ENCODE data around the gene GGNBP2. TPM values are rescaled to one million over a fixed set of nuclear protein-coding genes. Genes with fewer than 3 reads are reported as not detected.
A peak's percentile ranks its signal among the peaks of the same experiment; 100 is the strongest.

GGNBP2 gene
- total and polyA plus RNA-seq, 2 experiments from 2014 or later = 40.1 to 51.5 TPM

- peaks cover 4% of the 10 kb centered on the region; the same call in 1 of the 2 replicates for H4K20me1 ChIP-seq (ENCODE audit: insufficient read depth)
- no peak overlapping the region for H3K4me2 ChIP-seq (ENCODE audit: unreplicated experiment)
- DNase-seq = no peak
- 96 to 98% methylated on average over 4 of the region's 4 CpGs for WGBS, 2 experiments (ENCODE audit: low coverage in 1 of 2, low lambda C conversion rate in 2 of 2, missing lambda C conversion rate in 2 of 2)
- H3K4me3 ChIP-seq = no peak overlapping the region
- H3K27ac ChIP-seq = no peak overlapping the region
- in situ Hi-C loops (cut with MboI) = no loop called here
- no peaks in the 10 kb centered on the region for H3K27me3 ChIP-seq (replicated peaks; ENCODE audit: insufficient read depth)
- TF ChIP-seq EZH2 (IDR thresholded peaks at IDR 0.05; ENCODE audit: insufficient read depth, poor library complexity, severe bottlenecking) (no peak), EZH2phosphoT487 (IDR thresholded peaks at IDR 0.05; ENCODE audit: insufficient read depth, low read depth) (no peak)
- no peak overlapping the region for H3K9ac ChIP-seq
- H3K4me1 ChIP-seq (ENCODE audit: insufficient read depth) = no peaks in the 10 kb centered on the region
- peaks cover 66% of the 10 kb centered on the region for H3K36me3 ChIP-seq (ENCODE audit: low read depth)
- peaks cover 100% of the 10 kb centered on the region for H3K79me2 ChIP-seq (ENCODE audit: insufficient read depth)
- peaks cover 11% of the 10 kb centered on the region; the same call in 1 of the 2 replicates for H3F3A ChIP-seq (ENCODE audit: insufficient read depth)
- no peaks in the 10 kb centered on the region for H3K9me3 ChIP-seq (ENCODE audit: low read depth)
- no peaks in the 10 kb centered on the region for H3K9me2 ChIP-seq (ENCODE audit: insufficient read depth)
- H2AFZ ChIP-seq = no peak overlapping the region
Measured at GRCh38 chr17:36566081-36566480, 21.4 kb downstream of the GGNBP2 start.

- Histone ChIP-seq H3K36me3 (ENCODE audit: low read depth) (peaks cover 60% of the 10 kb centered on the region), H2AFZ (no peak overlapping the region), H3K9me3 (ENCODE audit: low read depth) (no peaks in the 10 kb centered on the region), H3K27ac (no peak overlapping the region), H3F3A (ENCODE audit: insufficient read depth) (peaks cover 39% of the 10 kb centered on the region), H3K9me2 (ENCODE audit: insufficient read depth) (no peaks in the 10 kb centered on the region), H3K4me2 (ENCODE audit: unreplicated experiment) (no peak overlapping the region), H3K4me1 (ENCODE audit: insufficient read depth) (peaks cover 13% of the 10 kb centered on the region), H4K20me1 (ENCODE audit: insufficient read depth) (peaks cover 14% of the 10 kb centered on the region; the same call in 1 of the 2 replicates), H3K79me2 (ENCODE audit: insufficient read depth) (peaks cover 95% of the 10 kb centered on the region), H3K9ac (no peak overlapping the region), H3K27me3 (replicated peaks; ENCODE audit: insufficient read depth) (no peaks in the 10 kb centered on the region), H3K4me3 (no peak overlapping the region)
- in situ Hi-C loops (cut with MboI) = no loop called here
- WGBS, 2 experiments (ENCODE audit: low coverage in 1 of 2, low lambda C conversion rate in 2 of 2, missing lambda C conversion rate in 2 of 2) = 86 to 89% methylated on average over 12 of the region's 12 CpGs
- TF ChIP-seq EZH2 (IDR thresholded peaks at IDR 0.05; ENCODE audit: insufficient read depth, poor library complexity, severe bottlenecking) = no peak
- no peak for TF ChIP-seq EZH2phosphoT487 (IDR thresholded peaks at IDR 0.05; ENCODE audit: insufficient read depth, low read depth)
- DNase-seq = no peak
Measured at GRCh38 chr17:36575028-36575427, 30.3 kb downstream of the GGNBP2 start.

DNA sequence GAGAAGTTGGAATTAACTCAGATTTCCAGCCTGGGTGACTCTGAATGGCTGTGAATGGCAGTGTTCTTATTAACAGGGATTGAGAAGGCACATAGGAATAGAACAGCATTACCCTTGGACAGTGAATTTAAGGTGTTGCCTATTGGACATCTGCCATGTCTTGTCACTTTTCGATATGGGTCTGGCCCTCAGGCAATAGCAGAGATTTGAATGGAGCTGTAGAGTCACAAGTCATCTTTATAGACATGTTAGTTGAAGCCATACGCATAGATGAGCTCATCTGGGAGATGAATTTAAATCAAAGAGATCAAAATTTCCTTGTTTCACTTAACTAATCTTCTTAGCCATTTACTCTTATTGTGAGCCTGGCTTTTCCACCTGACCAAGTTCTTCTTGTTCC lies 32.1 kb downstream of the GGNBP2 start:
- no peak for DNase-seq
- TF ChIP-seq EZH2phosphoT487 (IDR thresholded peaks at IDR 0.05; ENCODE audit: insufficient read depth, low read depth) (no peak), EZH2 (IDR thresholded peaks at IDR 0.05; ENCODE audit: insufficient read depth, poor library complexity, severe bottlenecking) (no peak)
- in situ Hi-C loops (cut with MboI) = no loop called here
- Histone ChIP-seq H3F3A (ENCODE audit: insufficient read depth) (peaks cover 38% of the 10 kb centered on the region), H3K36me3 (ENCODE audit: low read depth) (peaks cover 66% of the 10 kb centered on the region), H3K27ac (no peak overlapping the region), H4K20me1 (ENCODE audit: insufficient read depth) (peaks cover 14% of the 10 kb centered on the region; the same call in 1 of the 2 replicates), H3K9me2 (ENCODE audit: insufficient read depth) (no peaks in the 10 kb centered on the region), H3K27me3 (replicated peaks; ENCODE audit: insufficient read depth) (no peaks in the 10 kb centered on the region), H3K4me2 (ENCODE audit: unreplicated experiment) (no peak overlapping the region), H2AFZ (no peak overlapping the region), H3K4me1 (ENCODE audit: insufficient read depth) (peaks cover 13% of the 10 kb centered on the region), H3K4me3 (no peak overlapping the region), H3K9ac (no peak overlapping the region), H3K79me2 (ENCODE audit: insufficient read depth) (peaks cover 95% of the 10 kb centered on the region), H3K9me3 (ENCODE audit: low read depth) (no peaks in the 10 kb centered on the region)
- 74 to 77% methylated on average over 2 of the region's 2 CpGs for WGBS, 2 experiments (ENCODE audit: low coverage in 1 of 2, low lambda C conversion rate in 2 of 2, missing lambda C conversion rate in 2 of 2)

- Histone ChIP-seq H3K9me3 (ENCODE audit: low read depth) (no peaks in the 10 kb centered on the region), H3K79me2 (ENCODE audit: insufficient read depth) (peaks cover 95% of the 10 kb centered on the region), H2AFZ (no peak overlapping the region), H3K27ac (peak overlapping the region; percentile 15; the same call in 1 of the 2 replicates), H3K4me1 (ENCODE audit: insufficient read depth) (peaks cover 13% of the 10 kb centered on the region), H3K9ac (no peak overlapping the region), H3F3A (ENCODE audit: insufficient read depth) (peaks cover 27% of the 10 kb centered on the region), H4K20me1 (ENCODE audit: insufficient read depth) (peaks cover 14% of the 10 kb centered on the region; the same call in 1 of the 2 replicates), H3K9me2 (ENCODE audit: insufficient read depth) (no peaks in the 10 kb centered on the region), H3K27me3 (replicated peaks; ENCODE audit: insufficient read depth) (no peaks in the 10 kb centered on the region), H3K36me3 (ENCODE audit: low read depth) (peaks cover 74% of the 10 kb centered on the region), H3K4me2 (ENCODE audit: unreplicated experiment) (no peak overlapping the region), H3K4me3 (no peak overlapping the region)
- in situ Hi-C loops (cut with MboI) = no loop called here
- 96 to 99% methylated on average over 2 of the region's 2 CpGs for WGBS, 2 experiments (ENCODE audit: low coverage in 1 of 2, low lambda C conversion rate in 2 of 2, missing lambda C conversion rate in 2 of 2)
- DNase-seq = peak; percentile 61
- TF ChIP-seq EZH2 (IDR thresholded peaks at IDR 0.05; ENCODE audit: insufficient read depth, poor library complexity, severe bottlenecking) (no peak), EZH2phosphoT487 (IDR thresholded peaks at IDR 0.05; ENCODE audit: insufficient read depth, low read depth) (no peak)
Measured at GRCh38 chr17:36578671-36579070, 34.0 kb downstream of the GGNBP2 start.

DNA sequence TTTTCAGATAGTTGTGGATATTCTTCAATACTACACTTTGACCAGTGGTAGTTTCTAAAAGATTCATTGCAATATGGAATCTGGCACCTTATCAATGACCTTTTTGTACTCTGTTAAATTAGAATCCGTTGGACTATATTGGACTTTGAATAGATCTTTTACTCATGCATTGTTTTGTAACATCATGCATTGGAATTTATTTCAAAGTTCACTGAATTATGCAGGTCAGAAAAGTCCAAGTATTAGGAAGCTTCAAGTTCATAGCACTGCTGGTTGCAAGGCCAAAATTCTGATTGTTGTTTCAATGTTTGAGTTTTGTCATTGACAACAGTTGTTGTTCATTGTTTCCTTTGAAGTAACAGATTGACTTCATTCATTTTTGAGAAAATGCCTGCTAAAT lies 39.1 kb downstream of the GGNBP2 start:
- Histone ChIP-seq H3K36me3 (ENCODE audit: low read depth) (peaks cover 95% of the 10 kb centered on the region), H3F3A (ENCODE audit: insufficient read depth) (peaks cover 37% of the 10 kb centered on the region), H3K9ac (no peak overlapping the region), H3K4me3 (no peak overlapping the region), H4K20me1 (ENCODE audit: insufficient read depth) (no peaks in the 10 kb centered on the region), H3K9me2 (ENCODE audit: insufficient read depth) (no peaks in the 10 kb centered on the region), H3K9me3 (ENCODE audit: low read depth) (no peaks in the 10 kb centered on the region), H3K27ac (no peak overlapping the region), H3K4me1 (ENCODE audit: insufficient read depth) (peaks cover 5% of the 10 kb centered on the region), H3K27me3 (replicated peaks; ENCODE audit: insufficient read depth) (no peaks in the 10 kb centered on the region), H3K4me2 (ENCODE audit: unreplicated experiment) (no peak overlapping the region), H2AFZ (no peak overlapping the region), H3K79me2 (ENCODE audit: insufficient read depth) (peaks cover 79% of the 10 kb centered on the region)
- TF ChIP-seq EZH2 (IDR thresholded peaks at IDR 0.05; ENCODE audit: insufficient read depth, poor library complexity, severe bottlenecking) = no peak
- no peak for TF ChIP-seq EZH2phosphoT487 (IDR thresholded peaks at IDR 0.05; ENCODE audit: insufficient read depth, low read depth)
- 6 to 16% methylated on average over 1 of the region's 1 CpG for WGBS, 2 experiments (ENCODE audit: low coverage in 1 of 2, low lambda C conversion rate in 2 of 2, missing lambda C conversion rate in 2 of 2)
- in situ Hi-C loops (cut with MboI) = no loop called here
- DNase-seq = no peak
